ENCODE results near the gene CABLES1. TPM values are rescaled to one million over a fixed set of nuclear protein-coding genes. Genes with fewer than 3 reads are reported as not detected.
A peak's percentile ranks its signal among the peaks of the same experiment; 100 is the strongest.

The CABLES1 gene
- total RNA-seq, 1 experiment from 2014 or later = 29.5 TPM

GRCh38 chr18:23226930-23227725, 91.8 kb downstream of the CABLES1 start:
- H3K27me3 Mint-ChIP-seq (ENCODE audit: insufficient read depth, unreplicated experiment) = no peaks in the 10 kb centered on the region
- CTCF ChIA-PET = interaction anchor here (0.5 to 1.0 kb wide), 2 partner anchors 115 to 282 kb away, joined by 3 to 5 read pairs; no protein-coding TSS in a partner anchor
- Histone ChIP-seq H3K36me3 (ENCODE audit: control insufficient read depth, insufficient read depth, low read length) (peaks cover 8% of the 10 kb centered on the region), H3K4me1 (peaks cover 18% of the 10 kb centered on the region), H3K4me3 (ENCODE audit: low read depth, low read length) (no peak overlapping the region), H3K9me3 (no peaks in the 10 kb centered on the region), H3K27me3 (replicated peaks; ENCODE audit: control insufficient read depth, insufficient read depth, low read length) (no peaks in the 10 kb centered on the region)
- no peak for TF ChIP-seq CTCF (IDR thresholded peaks at IDR 0.05; ENCODE audit: insufficient read depth in 1 of 2, low read depth in 1 of 2, low read length in 1 of 2, severe bottlenecking in 1 of 2, unreplicated experiment in 1 of 2)
- no TSS peak for BruUV-seq (replicated peaks)
- H3K4me1 Mint-ChIP-seq (ENCODE audit: low read depth, unreplicated experiment) = peaks cover 9% of the 10 kb centered on the region
- H3K27ac Mint-ChIP-seq (ENCODE audit: unreplicated experiment) = peak overlapping the region; percentile 51
- POLR2A ChIA-PET = no interaction called here
- peaks cover 32% of the 10 kb centered on the region for H3K36me3 Mint-ChIP-seq (ENCODE audit: insufficient read depth, unreplicated experiment)
- no peak for DNase-seq
- H3K9me3 Mint-ChIP-seq (ENCODE audit: unreplicated experiment) = no peaks in the 10 kb centered on the region
- intact Hi-C loops (cut with micrococcal nuclease; ENCODE audit: unreplicated experiment) = no loop called here
- H3K4me3 Mint-ChIP-seq (ENCODE audit: unreplicated experiment) = no peak overlapping the region

- Mint-ChIP-seq H3K9me3 (ENCODE audit: unreplicated experiment) (no peaks in the 10 kb centered on the region), H3K27ac (ENCODE audit: unreplicated experiment) (peak overlapping the region; percentile 51), H3K27me3 (ENCODE audit: insufficient read depth, unreplicated experiment) (no peaks in the 10 kb centered on the region), H3K36me3 (ENCODE audit: insufficient read depth, unreplicated experiment) (peaks cover 30% of the 10 kb centered on the region), H3K4me3 (ENCODE audit: unreplicated experiment) (no peak overlapping the region), H3K4me1 (ENCODE audit: low read depth, unreplicated experiment) (peaks cover 9% of the 10 kb centered on the region)
- ChIA-PET POLR2A (no interaction called here), CTCF (interaction anchor here (0.5 to 1.0 kb wide), 2 partner anchors 115 to 281 kb away, joined by 3 to 5 read pairs; no protein-coding TSS in a partner anchor)
- Histone ChIP-seq H3K27me3 (replicated peaks; ENCODE audit: control insufficient read depth, insufficient read depth, low read length) (no peaks in the 10 kb centered on the region), H3K9me3 (no peaks in the 10 kb centered on the region), H3K4me3 (ENCODE audit: low read depth, low read length) (no peak overlapping the region), H3K4me1 (peaks cover 18% of the 10 kb centered on the region), H3K36me3 (ENCODE audit: control insufficient read depth, insufficient read depth, low read length) (peaks cover 8% of the 10 kb centered on the region)
- intact Hi-C loops (cut with micrococcal nuclease; ENCODE audit: unreplicated experiment) = no loop called here
- DNase-seq = peak in 1 of 2 experiments; percentile 20
- no peak for TF ChIP-seq CTCF (IDR thresholded peaks at IDR 0.05; ENCODE audit: insufficient read depth in 1 of 2, low read depth in 1 of 2, low read length in 1 of 2, severe bottlenecking in 1 of 2, unreplicated experiment in 1 of 2)
- BruUV-seq (replicated peaks) = no TSS peak
Observed at GRCh38 chr18:23227726-23228070, 92.4 kb downstream of the CABLES1 start.

- BruUV-seq (replicated peaks) = TSS peak; percentile 33
- no peak overlapping the region for H3K4me3 ChIP-seq (ENCODE audit: low read depth, low read length)
- no peaks in the 10 kb centered on the region for H3K9me3 ChIP-seq
- H3K27me3 ChIP-seq (replicated peaks; ENCODE audit: control insufficient read depth, insufficient read depth, low read length) = no peaks in the 10 kb centered on the region
- Mint-ChIP-seq H3K27ac (ENCODE audit: unreplicated experiment) (peak overlapping the region; percentile 51), H3K36me3 (ENCODE audit: insufficient read depth, unreplicated experiment) (peaks cover 30% of the 10 kb centered on the region), H3K4me3 (ENCODE audit: unreplicated experiment) (no peak overlapping the region), H3K4me1 (ENCODE audit: low read depth, unreplicated experiment) (peaks cover 9% of the 10 kb centered on the region), H3K9me3 (ENCODE audit: unreplicated experiment) (no peaks in the 10 kb centered on the region), H3K27me3 (ENCODE audit: insufficient read depth, unreplicated experiment) (no peaks in the 10 kb centered on the region)
- intact Hi-C loops (cut with micrococcal nuclease; ENCODE audit: unreplicated experiment) = no loop called here
- no peak for DNase-seq
- H3K36me3 ChIP-seq (ENCODE audit: control insufficient read depth, insufficient read depth, low read length) = peaks cover 8% of the 10 kb centered on the region
- ChIA-PET CTCF (interaction anchor here (0.5 kb wide), 1 partner anchor 280 kb away, joined by 3 read pairs; no protein-coding TSS in a partner anchor), POLR2A (no interaction called here)
- no peak for TF ChIP-seq CTCF (IDR thresholded peaks at IDR 0.05; ENCODE audit: insufficient read depth in 1 of 2, low read depth in 1 of 2, low read length in 1 of 2, severe bottlenecking in 1 of 2, unreplicated experiment in 1 of 2)
- peaks cover 18% of the 10 kb centered on the region for H3K4me1 ChIP-seq
Observed at GRCh38 chr18:23228102-23229061, 93.1 kb downstream of the CABLES1 start.
